ENCODE results near the gene DPP8. TPM values are rescaled to one million over a fixed set of nuclear protein-coding genes. Genes with fewer than 3 reads are reported as not detected.

The DPP8 gene
- total RNA-seq, 5 donors from 2014 or later (not counting 1 experiment from before 2014, with no cell fraction given): 43.9 to 56.5 (median 49.9) TPM

GRCh38 chr15:65416845-65417416, 100.6 kb downstream of the DPP8 start:
- Histone ChIP-seq H3K9me3 (no peaks in the 10 kb centered on the region), H3K4me1 (ENCODE audit: control insufficient read depth in 1 of 2, extremely low read depth in 1 of 2, insufficient read depth in 2 of 2, low read length in 2 of 2) (peaks cover 0 to 13% of the 10 kb centered on the region in 2 experiments), H3K27me3 (replicated peaks in 1 of 2; ENCODE audit: control insufficient read depth in 2 of 2, extremely low read depth in 1 of 2, insufficient read depth in 2 of 2, low read length in 1 of 2) (peaks cover 13 to 62% of the 10 kb centered on the region in 2 experiments), H3K36me3 (ENCODE audit: control insufficient read depth in 2 of 2, extremely low read depth in 1 of 2, insufficient read depth in 1 of 2, low read length in 1 of 2) (no peaks in the 10 kb centered on the region), H3K4me3 (ENCODE audit: control insufficient read depth in 1 of 2, extremely low read depth in 1 of 2, low read length in 1 of 2) (no peak overlapping the region), H3K27ac (ENCODE audit: low read length) (no peak overlapping the region)
- 76% methylated on average over 2 of the region's 8 CpGs for WGBS (ENCODE audit: insufficient coverage)
- Mint-ChIP-seq H3K4me1 (peaks cover 2 to 9% (median 5%) of the 10 kb centered on the region in 3 donors), H3K36me3 (no peaks in the 10 kb centered on the region), H3K4me3 (no peak overlapping the region), H3K27ac (no peak overlapping the region), H3K9me3 (no peaks in the 10 kb centered on the region), H3K27me3 (peaks cover 35 to 51% of the 10 kb centered on the region in 2 donors)
- POLR2A ChIA-PET: no interaction called here
- DNase-seq (no peak), ATAC-seq (replicated peaks in 1 of 4) (no peak)
- CTCF ChIA-PET: no interaction called here

- Mint-ChIP-seq H3K27ac (no peak overlapping the region), H3K4me1 (no peaks in the 10 kb centered on the region), H3K4me3 (no peak overlapping the region), H3K27me3 (peaks cover 31 to 43% of the 10 kb centered on the region in 2 donors), H3K9me3 (no peaks in the 10 kb centered on the region), H3K36me3 (no peaks in the 10 kb centered on the region)
- DNase-seq: no peak
- H3K27ac ChIP-seq (ENCODE audit: low read length): no peak overlapping the region
- no peak overlapping the region for H3K4me3 ChIP-seq (ENCODE audit: control insufficient read depth in 1 of 2, extremely low read depth in 1 of 2, low read length in 1 of 2)
- ATAC-seq (replicated peaks in 1 of 4): no peak
- 72% methylated on average over 10 of the region's 14 CpGs for WGBS (ENCODE audit: insufficient coverage)
- ChIA-PET POLR2A (no interaction called here), CTCF (no interaction called here)
- H3K27me3 ChIP-seq (replicated peaks in 1 of 2; ENCODE audit: control insufficient read depth in 2 of 2, extremely low read depth in 1 of 2, insufficient read depth in 2 of 2, low read length in 1 of 2): peaks cover 7 to 54% of the 10 kb centered on the region in 2 experiments
- H3K9me3 ChIP-seq: no peaks in the 10 kb centered on the region
- H3K4me1 ChIP-seq (ENCODE audit: control insufficient read depth in 1 of 2, extremely low read depth in 1 of 2, insufficient read depth in 2 of 2, low read length in 2 of 2): no peaks in the 10 kb centered on the region
- no peaks in the 10 kb centered on the region for H3K36me3 ChIP-seq (ENCODE audit: control insufficient read depth in 2 of 2, extremely low read depth in 1 of 2, insufficient read depth in 1 of 2, low read length in 1 of 2)
These were observed 102.5 kb downstream of the DPP8 start for GRCh38 chr15:65414841-65415621.

- 77% methylated on average over 3 of the region's 6 CpGs for WGBS (ENCODE audit: insufficient coverage)
- Mint-ChIP-seq H3K36me3 (no peaks in the 10 kb centered on the region), H3K4me3 (no peak overlapping the region), H3K9me3 (no peaks in the 10 kb centered on the region), H3K4me1 (no peaks in the 10 kb centered on the region), H3K27ac (no peak overlapping the region), H3K27me3 (peaks cover 26 to 39% of the 10 kb centered on the region in 2 donors)
- H3K27me3 ChIP-seq (replicated peaks in 1 of 2; ENCODE audit: control insufficient read depth in 2 of 2, extremely low read depth in 1 of 2, insufficient read depth in 2 of 2, low read length in 1 of 2): peaks cover 11 to 54% of the 10 kb centered on the region in 2 experiments
- H3K4me3 ChIP-seq (ENCODE audit: control insufficient read depth in 1 of 2, extremely low read depth in 1 of 2, low read length in 1 of 2): no peak overlapping the region
- no peaks in the 10 kb centered on the region for H3K36me3 ChIP-seq (ENCODE audit: control insufficient read depth in 2 of 2, extremely low read depth in 1 of 2, insufficient read depth in 1 of 2, low read length in 1 of 2)
- no peaks in the 10 kb centered on the region for H3K4me1 ChIP-seq (ENCODE audit: control insufficient read depth in 1 of 2, extremely low read depth in 1 of 2, insufficient read depth in 2 of 2, low read length in 2 of 2)
- ChIA-PET CTCF (no interaction called here), POLR2A (no interaction called here)
- no peak for ATAC-seq (replicated peaks in 1 of 4)
- DNase-seq: no peak
- H3K27ac ChIP-seq (ENCODE audit: low read length): no peak overlapping the region
- no peaks in the 10 kb centered on the region for H3K9me3 ChIP-seq
These were observed 103.7 kb downstream of the DPP8 start for GRCh38 chr15:65413760-65414144.

DNA sequence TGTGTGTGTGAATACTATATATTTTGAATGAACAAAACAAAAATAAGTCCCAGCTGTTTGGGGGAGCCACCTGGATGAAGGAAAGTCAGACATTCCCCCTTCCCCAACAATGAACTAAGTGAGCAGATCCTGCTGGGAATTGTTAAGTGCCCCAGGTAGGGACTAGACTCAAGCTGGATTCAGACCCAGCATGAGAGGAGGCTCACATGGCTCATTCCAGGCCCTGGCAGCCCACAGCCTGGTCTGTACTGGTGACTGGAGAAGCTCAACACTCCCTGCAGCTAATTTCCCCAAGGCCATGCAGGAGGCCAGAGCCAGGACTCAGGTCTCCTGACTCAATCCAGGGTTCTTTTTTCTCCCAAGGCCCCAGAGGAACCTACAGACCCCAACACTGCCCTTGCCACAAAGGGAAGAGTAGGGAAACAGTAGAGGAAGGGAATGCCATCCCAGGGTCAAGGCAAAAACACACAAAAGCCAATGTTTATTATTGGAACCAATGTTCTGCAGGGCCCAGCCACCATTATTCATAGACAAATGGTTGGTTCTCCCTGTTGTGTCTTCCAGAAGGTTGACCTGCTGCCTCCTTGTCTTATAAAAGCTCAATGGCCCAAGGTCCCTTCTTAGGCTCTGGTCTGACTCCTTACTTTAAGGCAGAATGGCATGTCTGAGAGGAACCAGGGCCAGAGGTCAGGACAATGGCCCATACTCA, 104.3 kb downstream of the DPP8 start:
- Histone ChIP-seq H3K9me3 (no peaks in the 10 kb centered on the region), H3K4me1 (ENCODE audit: control insufficient read depth in 1 of 2, extremely low read depth in 1 of 2, insufficient read depth in 2 of 2, low read length in 2 of 2) (no peaks in the 10 kb centered on the region), H3K4me3 (ENCODE audit: control insufficient read depth in 1 of 2, extremely low read depth in 1 of 2, low read length in 1 of 2) (no peak overlapping the region), H3K36me3 (ENCODE audit: control insufficient read depth in 2 of 2, extremely low read depth in 1 of 2, insufficient read depth in 1 of 2, low read length in 1 of 2) (no peaks in the 10 kb centered on the region), H3K27ac (ENCODE audit: low read length) (no peak overlapping the region), H3K27me3 (replicated peaks in 1 of 2; ENCODE audit: control insufficient read depth in 2 of 2, extremely low read depth in 1 of 2, insufficient read depth in 2 of 2, low read length in 1 of 2) (peaks cover 10 to 49% of the 10 kb centered on the region in 2 experiments)
- DNase-seq (no peak), ATAC-seq (replicated peaks in 1 of 4) (no peak)
- Mint-ChIP-seq H3K4me1 (no peaks in the 10 kb centered on the region), H3K36me3 (no peaks in the 10 kb centered on the region), H3K4me3 (no peak overlapping the region), H3K9me3 (no peaks in the 10 kb centered on the region), H3K27ac (no peak overlapping the region), H3K27me3 (peaks cover 22 to 35% of the 10 kb centered on the region in 2 donors)
- POLR2A ChIA-PET: no interaction called here
- CTCF ChIA-PET: interaction anchor here in 1 of 2 donors (0.6 to 1.0 kb wide), 3 partner anchors 8 to 904 kb away, joined by 3 to 4 read pairs (median 4); no protein-coding TSS in a partner anchor

DNA sequence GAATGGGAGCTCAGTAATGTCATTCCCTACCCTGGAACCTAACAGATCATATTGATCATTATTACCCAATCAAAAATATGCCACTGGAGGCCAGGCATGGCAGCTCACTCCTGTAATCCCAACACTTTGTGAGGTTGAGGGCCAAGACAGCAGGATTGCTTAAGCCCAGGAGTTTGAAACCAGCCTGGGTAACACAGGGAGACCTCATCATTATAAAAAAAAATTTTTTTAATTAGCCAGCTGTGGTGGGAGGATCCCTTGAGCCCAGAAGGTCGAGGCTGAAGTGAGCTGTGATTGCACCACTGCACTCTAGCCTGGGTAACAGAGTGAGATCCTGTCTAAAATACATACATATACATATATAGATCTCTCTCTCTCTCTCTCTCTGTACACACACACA, 104.9 kb downstream of the DPP8 start:
- DNase-seq (no peak), ATAC-seq (replicated peaks in 1 of 4) (no peak)
- H3K4me1 ChIP-seq (ENCODE audit: control insufficient read depth in 1 of 2, extremely low read depth in 1 of 2, insufficient read depth in 2 of 2, low read length in 2 of 2): no peaks in the 10 kb centered on the region
- Mint-ChIP-seq H3K4me3 (no peak overlapping the region), H3K36me3 (no peaks in the 10 kb centered on the region), H3K9me3 (no peaks in the 10 kb centered on the region), H3K27ac (no peak overlapping the region), H3K27me3 (peaks cover 15 to 33% of the 10 kb centered on the region in 2 donors), H3K4me1 (no peaks in the 10 kb centered on the region)
- H3K27ac ChIP-seq (ENCODE audit: low read length): no peak overlapping the region
- H3K36me3 ChIP-seq (ENCODE audit: control insufficient read depth in 2 of 2, extremely low read depth in 1 of 2, insufficient read depth in 1 of 2, low read length in 1 of 2): no peaks in the 10 kb centered on the region
- CTCF ChIA-PET: interaction anchor here in 1 of 2 donors (0.6 to 1.0 kb wide), 3 partner anchors 8 to 905 kb away, joined by 3 to 4 read pairs (median 4); no protein-coding TSS in a partner anchor
- H3K9me3 ChIP-seq: no peaks in the 10 kb centered on the region
- POLR2A ChIA-PET: no interaction called here
- no CpG with 5 or more reads among the region's 1 CpG for WGBS (ENCODE audit: insufficient coverage)
- no peak overlapping the region for H3K4me3 ChIP-seq (ENCODE audit: control insufficient read depth in 1 of 2, extremely low read depth in 1 of 2, low read length in 1 of 2)
- peaks cover 6 to 47% of the 10 kb centered on the region in 2 experiments for H3K27me3 ChIP-seq (replicated peaks in 1 of 2; ENCODE audit: control insufficient read depth in 2 of 2, extremely low read depth in 1 of 2, insufficient read depth in 2 of 2, low read length in 1 of 2)

DNA sequence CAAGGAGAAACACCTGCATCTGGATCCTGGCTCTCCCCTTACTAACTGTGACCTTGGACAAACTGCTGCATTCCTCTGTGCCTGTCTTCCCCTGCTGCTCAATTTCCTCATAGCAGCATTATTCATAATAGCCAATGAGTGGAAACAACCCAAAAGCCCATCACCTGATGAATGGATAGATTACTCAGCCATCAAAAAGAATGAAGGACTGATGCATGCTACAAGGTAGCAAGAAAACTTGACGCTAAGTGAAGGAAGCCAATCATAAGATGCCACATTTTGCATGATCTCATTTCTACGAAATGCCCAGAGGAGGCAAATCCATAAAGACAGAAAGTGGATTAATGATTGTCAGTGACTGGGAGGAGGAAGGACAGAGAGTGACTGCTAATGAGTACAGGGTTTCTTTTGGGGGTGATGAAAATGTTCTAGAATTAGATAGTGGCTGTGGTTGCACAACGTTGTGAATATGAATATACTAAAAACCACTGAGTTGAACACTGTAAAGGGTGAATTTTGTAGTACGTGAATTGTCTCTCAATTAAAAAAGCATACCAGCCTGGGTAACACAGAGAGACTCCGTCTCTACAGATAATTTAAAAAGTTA, 105.9 kb downstream of the DPP8 start:
- Mint-ChIP-seq H3K27ac (no peak overlapping the region), H3K4me1 (no peaks in the 10 kb centered on the region), H3K27me3 (peaks cover 10 to 25% of the 10 kb centered on the region in 2 donors), H3K9me3 (no peaks in the 10 kb centered on the region), H3K4me3 (no peak overlapping the region), H3K36me3 (no peaks in the 10 kb centered on the region)
- H3K4me3 ChIP-seq (ENCODE audit: control insufficient read depth in 1 of 2, extremely low read depth in 1 of 2, low read length in 1 of 2): no peak overlapping the region
- H3K27ac ChIP-seq (ENCODE audit: low read length): no peak overlapping the region
- no peaks in the 10 kb centered on the region for H3K36me3 ChIP-seq (ENCODE audit: control insufficient read depth in 2 of 2, extremely low read depth in 1 of 2, insufficient read depth in 1 of 2, low read length in 1 of 2)
- POLR2A ChIA-PET: no interaction called here
- H3K4me1 ChIP-seq (ENCODE audit: control insufficient read depth in 1 of 2, extremely low read depth in 1 of 2, insufficient read depth in 2 of 2, low read length in 2 of 2): no peaks in the 10 kb centered on the region
- no peaks in the 10 kb centered on the region for H3K9me3 ChIP-seq
- CTCF ChIA-PET: interaction anchor here in 1 of 2 donors (1.0 kb wide), 1 partner anchor 9 kb away, joined by 3 read pairs; no protein-coding TSS in a partner anchor
- ATAC-seq (replicated peaks in 1 of 4) (no peak), DNase-seq (no peak)
- 89% methylated on average over 3 of the region's 5 CpGs for WGBS (ENCODE audit: insufficient coverage)
- H3K27me3 ChIP-seq (replicated peaks in 1 of 2; ENCODE audit: control insufficient read depth in 2 of 2, extremely low read depth in 1 of 2, insufficient read depth in 2 of 2, low read length in 1 of 2): peaks cover 6 to 38% of the 10 kb centered on the region in 2 experiments

Measured in T-cell (primary cell).